Transverse colon (tissue), 4 donors: ENCODE results near the gene CES3.
"Not testable (repeated sequence)": the region's sequence is repeated elsewhere in the genome, so short reads cannot be mapped to it uniquely, and the experiment has no call there.

Source experiments
- CTCF ChIP-seq, 5 experiments: fragments of 200-600 bp in 3 of 5; fragments of 450-650 bp in 2 of 5; sonication (generic) in 3 of 5; IDR thresholded peaks; 1 replicate in 2 of 5; 2 replicates in 3 of 5; pipeline ENCODE4 v1.5.1; 2016 to 2017; ENCODE audit warnings: antibody characterized with exemption in 5 of 5, inconsistent platforms in 3 of 5, mild to moderate bottlenecking in 2 of 5, moderate library complexity in 1 of 5
- POLR2A ChIP-seq: fragments of 450-650 bp; IDR thresholded peaks from one replicate; pipeline ENCODE4 v1.6.1; 2016; ENCODE audit warnings: antibody characterized with exemption, mild to moderate bottlenecking, moderate library complexity
- POLR2AphosphoS5 ChIP-seq, 3 donors: sonication (generic); formaldehyde crosslinking; IDR thresholded peaks; one replicate each; pipeline ENCODE4 v1.6.1; 2016; ENCODE audit warnings: antibody characterized with exemption in 3 of 3

GRCh38 chr16:66934839-66935313, 26.2 kb upstream of the CES3 start:
- TF ChIP-seq POLR2AphosphoS5 (IDR thresholded peaks at IDR 0.05); CTCF (IDR thresholded peaks at IDR 0.05); POLR2A: not testable (repeated sequence)
